ENCODE measurements around the gene PIKFYVE.

DNA sequence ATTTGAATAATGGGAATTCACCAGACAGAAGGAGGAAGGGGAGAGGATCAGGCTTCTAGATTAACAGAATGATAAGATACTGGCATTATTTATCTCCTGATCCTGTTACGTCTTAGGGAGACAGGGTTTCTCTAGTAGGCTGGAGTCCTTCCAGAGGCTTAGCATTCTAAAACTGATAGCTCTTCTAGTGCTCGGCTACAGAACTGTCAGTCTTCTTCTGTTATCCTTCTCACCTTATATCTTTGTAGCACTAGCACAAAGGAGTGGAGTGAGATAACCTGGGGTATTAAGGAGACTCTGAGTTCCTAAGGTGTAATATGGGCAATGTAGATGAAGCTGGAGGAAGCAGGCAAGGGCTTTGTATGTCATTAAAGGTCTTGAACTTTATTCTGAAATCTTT is 52.1 kb downstream of the PIKFYVE start:
- TF ChIP-seq, protein P1, sequence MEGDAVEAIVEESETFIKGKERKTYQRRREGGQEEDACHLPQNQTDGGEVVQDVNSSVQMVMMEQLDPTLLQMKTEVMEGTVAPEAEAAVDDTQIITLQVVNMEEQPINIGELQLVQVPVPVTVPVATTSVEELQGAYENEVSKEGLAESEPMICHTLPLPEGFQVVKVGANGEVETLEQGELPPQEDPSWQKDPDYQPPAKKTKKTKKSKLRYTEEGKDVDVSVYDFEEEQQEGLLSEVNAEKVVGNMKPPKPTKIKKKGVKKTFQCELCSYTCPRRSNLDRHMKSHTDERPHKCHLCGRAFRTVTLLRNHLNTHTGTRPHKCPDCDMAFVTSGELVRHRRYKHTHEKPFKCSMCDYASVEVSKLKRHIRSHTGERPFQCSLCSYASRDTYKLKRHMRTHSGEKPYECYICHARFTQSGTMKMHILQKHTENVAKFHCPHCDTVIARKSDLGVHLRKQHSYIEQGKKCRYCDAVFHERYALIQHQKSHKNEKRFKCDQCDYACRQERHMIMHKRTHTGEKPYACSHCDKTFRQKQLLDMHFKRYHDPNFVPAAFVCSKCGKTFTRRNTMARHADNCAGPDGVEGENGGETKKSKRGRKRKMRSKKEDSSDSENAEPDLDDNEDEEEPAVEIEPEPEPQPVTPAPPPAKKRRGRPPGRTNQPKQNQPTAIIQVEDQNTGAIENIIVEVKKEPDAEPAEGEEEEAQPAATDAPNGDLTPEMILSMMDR (IDR thresholded peaks at IDR 0.05): no peak
- TF ChIP-seq POLR2A (IDR thresholded peaks at IDR 0.05): no peak

All from thyroid gland (tissue), 4 donors.